CD14-positive monocyte (primary cell): ENCODE results near the gene CDC14B. TPM values are rescaled to one million over a fixed set of nuclear protein-coding genes. Genes with fewer than 3 reads are reported as not detected.
A peak's percentile ranks its signal among the peaks of the same experiment; 100 is the strongest.
"Not testable (repeated sequence)": the region's sequence is repeated elsewhere in the genome, so short reads cannot be mapped to it uniquely, and the experiment has no call there.

Experiments
- DNase-seq, 3 donors: peaks; one replicate each; pipeline ENCODE4 v3.0.0-alpha.2; 2011 to 2022
- H2AFZ ChIP-seq: 2 replicates; pipeline ENCODE4 v1.6.0; 2012; ENCODE audit warnings: mild to moderate bottlenecking, low read depth, low read length, inconsistent platforms; ENCODE audit not compliant: insufficient read depth, poor library complexity, severe bottlenecking
- H3K27ac ChIP-seq, 2 donors: 1 replicate in 1 of 2; 2 replicates in 1 of 2; pipeline ENCODE4 v1.5.1; 2012 to 2013; ENCODE audit warnings: low read length in 2 of 2, control low read depth in 1 of 2, inconsistent platforms in 1 of 2, low read depth in 1 of 2, mild to moderate bottlenecking in 1 of 2
- H3K27me3 ChIP-seq, 2 donors: one replicate each; pipeline versions ENCODE4 v1.6.0 to v1.6.1; 2011 to 2013; ENCODE audit warnings: low read length in 2 of 2; ENCODE audit not compliant: control insufficient read depth in 2 of 2, insufficient read depth in 2 of 2
- H3K36me3 ChIP-seq, 2 donors: replicated peaks in 1 of 2; 1 replicate in 1 of 2; 2 replicates in 1 of 2; pipeline versions ENCODE4 v1.5.1 to v1.6.1; 2012 to 2013; ENCODE audit warnings: low read length in 2 of 2, control low read depth in 1 of 2, inconsistent platforms in 1 of 2, mild to moderate bottlenecking in 1 of 2; ENCODE audit not compliant: insufficient read depth in 2 of 2, control insufficient read depth in 1 of 2
- H3K4me1 ChIP-seq, 2 donors: 1 replicate in 1 of 2; 2 replicates in 1 of 2; pipeline versions ENCODE4 v1.5.1 to v1.6.1; 2012 to 2013; ENCODE audit warnings: low read length in 2 of 2, control low read depth in 1 of 2, inconsistent platforms in 1 of 2, mild to moderate bottlenecking in 1 of 2, moderate library complexity in 1 of 2; ENCODE audit not compliant: insufficient read depth in 2 of 2, control insufficient read depth in 1 of 2
- H3K4me2 ChIP-seq: replicated peaks from 2 replicates; pipeline ENCODE3; 2012; ENCODE audit warnings: low read length, moderate library complexity, mild to moderate bottlenecking; ENCODE audit not compliant: poor library complexity, severe bottlenecking; ENCODE audit errors: extremely low read depth
- H3K4me3 ChIP-seq, 3 experiments: fragments of 200-600 bp in 1 of 3; sonication (generic) in 1 of 3; replicated peaks in 1 of 3; 1 replicate in 2 of 3; 2 replicates in 1 of 3; pipeline ENCODE4 v1.5.1; 2011 to 2013; ENCODE audit warnings: low read length in 3 of 3, mild to moderate bottlenecking in 3 of 3, control low read depth in 2 of 3, low read depth in 2 of 3, inconsistent platforms in 1 of 3, moderate library complexity in 1 of 3
- H3K79me2 ChIP-seq: 2 replicates; pipeline ENCODE4 v1.6.0; 2012; ENCODE audit warnings: mild to moderate bottlenecking, control low read depth, inconsistent platforms, low read length, moderate library complexity; ENCODE audit not compliant: insufficient read depth
- H3K9ac ChIP-seq: 2 replicates; pipeline ENCODE4 v1.6.0; 2017; ENCODE audit warnings: low read length, mild to moderate bottlenecking; ENCODE audit not compliant: insufficient read depth, poor library complexity, severe bottlenecking
- H3K9me3 ChIP-seq, 2 donors: replicated peaks in 1 of 2; 1 replicate in 1 of 2; 2 replicates in 1 of 2; pipeline versions ENCODE4 v1.5.1 to v1.6.1; 2012 to 2013; ENCODE audit warnings: low read length in 2 of 2, control low read depth in 1 of 2; ENCODE audit not compliant: control insufficient read depth in 1 of 2, insufficient read depth in 1 of 2
- H4K20me1 ChIP-seq: 2 replicates; pipeline ENCODE4 v1.6.0; 2012; ENCODE audit warnings: mild to moderate bottlenecking, low read length, control low read depth, moderate library complexity; ENCODE audit not compliant: insufficient read depth
- H3K27ac Mint-ChIP-seq, 7 donors: one replicate each; pipeline ENCODE4 v1.8.0; 2020; ENCODE audit warnings: mild to moderate bottlenecking in 7 of 7, mixed read lengths in 7 of 7, moderate library complexity in 6 of 7, inconsistent platforms in 2 of 7
- H3K27me3 Mint-ChIP-seq, 3 donors: one replicate each; pipeline ENCODE4 v1.8.0; 2021 to 2022; ENCODE audit warnings: low read depth in 3 of 3, mild to moderate bottlenecking in 3 of 3, mixed read lengths in 3 of 3, moderate library complexity in 3 of 3, inconsistent platforms in 1 of 3
- H3K36me3 Mint-ChIP-seq, 2 donors: one replicate each; pipeline ENCODE4 v1.8.0; 2020; ENCODE audit warnings: mixed read lengths in 2 of 2, inconsistent platforms in 1 of 2, mild to moderate bottlenecking in 1 of 2
- H3K4me1 Mint-ChIP-seq: one replicate; pipeline ENCODE4 v1.8.0; 2020; ENCODE audit warnings: mild to moderate bottlenecking, mixed read lengths
- H3K4me3 Mint-ChIP-seq, 2 donors: one replicate each; pipeline ENCODE4 v1.8.0; 2020; ENCODE audit warnings: mild to moderate bottlenecking in 2 of 2, mixed read lengths in 2 of 2, moderate library complexity in 1 of 2
- H3K9me3 Mint-ChIP-seq, 7 donors: one replicate each; pipeline ENCODE4 v1.8.0; 2020 to 2022; ENCODE audit warnings: mixed read lengths in 7 of 7, mild to moderate bottlenecking in 6 of 7, moderate library complexity in 6 of 7, inconsistent platforms in 2 of 7
- WGBS: methylation state at CpG from one replicate; pipeline ENCODE4 v1.1.5; 2013; ENCODE audit warnings: missing lambda C conversion rate; ENCODE audit not compliant: insufficient coverage; 5-methylcytosine and 5-hydroxymethylcytosine counted together
- intact Hi-C, 2 donors: fragments of 100-400 bp; cut with micrococcal nuclease; formaldehyde crosslinking; loops; one replicate each; pipeline versions ENCODE4 v1.15.0 to v1.15.1; 2023
- polyA plus RNA-seq, 3 donors: library from polyadenylated mRNA; depleted of rRNA in 1 of 3; unstranded in 2 of 3; stranded (reverse) in 1 of 3; fragments of 300-500 nt in 2 of 3; fragments of >200 nt in 1 of 3; fragmentation: Illumina TruSeq in 2 of 3; gene quantifications; 1 replicate in 2 of 3; 2 replicates in 1 of 3; pipeline ENCODE4 v1.2.3, GENCODE V29; 2012 to 2021
- TF ChIP-seq, protein P1 (sequence below): fragments of 200-600 bp; IDR thresholded peaks from one replicate; pipeline ENCODE4 v1.8.0; 2022; ENCODE audit warnings: antibody characterized with exemption, mild to moderate bottlenecking

CDC14B gene
- polyA plus RNA-seq, 3 donors: 0.03 to 0.47 (median 0.44) TPM

GRCh38 chr9:96667363-96667728 is 47.7 kb upstream of the CDC14B start:
- Mint-ChIP-seq H3K27ac (no peak overlapping the region), H3K27me3 (peaks cover 2 to 4% (median 3%) of the 10 kb centered on the region in 3 donors), H3K4me1 (no peaks in the 10 kb centered on the region), H3K36me3 (no peaks in the 10 kb centered on the region), H3K9me3 (peaks cover 0 to 13% (median 5%) of the 10 kb centered on the region in 7 donors), H3K4me3 (no peak overlapping the region)
- Histone ChIP-seq H3K4me1 (no peaks in the 10 kb centered on the region), H4K20me1 (no peaks in the 10 kb centered on the region), H3K27me3 (no peaks in the 10 kb centered on the region), H2AFZ (no peak overlapping the region), H3K4me2 (no peak overlapping the region), H3K27ac (no peak overlapping the region), H3K9me3 (peaks cover 0 to 3% of the 10 kb centered on the region in 2 donors), H3K79me2 (no peaks in the 10 kb centered on the region), H3K36me3 (no peaks in the 10 kb centered on the region), H3K4me3 (no peak overlapping the region), H3K9ac (no peak overlapping the region)
- WGBS: no CpG with 5 or more reads among the region's 2 CpGs
- TF ChIP-seq, protein P1, sequence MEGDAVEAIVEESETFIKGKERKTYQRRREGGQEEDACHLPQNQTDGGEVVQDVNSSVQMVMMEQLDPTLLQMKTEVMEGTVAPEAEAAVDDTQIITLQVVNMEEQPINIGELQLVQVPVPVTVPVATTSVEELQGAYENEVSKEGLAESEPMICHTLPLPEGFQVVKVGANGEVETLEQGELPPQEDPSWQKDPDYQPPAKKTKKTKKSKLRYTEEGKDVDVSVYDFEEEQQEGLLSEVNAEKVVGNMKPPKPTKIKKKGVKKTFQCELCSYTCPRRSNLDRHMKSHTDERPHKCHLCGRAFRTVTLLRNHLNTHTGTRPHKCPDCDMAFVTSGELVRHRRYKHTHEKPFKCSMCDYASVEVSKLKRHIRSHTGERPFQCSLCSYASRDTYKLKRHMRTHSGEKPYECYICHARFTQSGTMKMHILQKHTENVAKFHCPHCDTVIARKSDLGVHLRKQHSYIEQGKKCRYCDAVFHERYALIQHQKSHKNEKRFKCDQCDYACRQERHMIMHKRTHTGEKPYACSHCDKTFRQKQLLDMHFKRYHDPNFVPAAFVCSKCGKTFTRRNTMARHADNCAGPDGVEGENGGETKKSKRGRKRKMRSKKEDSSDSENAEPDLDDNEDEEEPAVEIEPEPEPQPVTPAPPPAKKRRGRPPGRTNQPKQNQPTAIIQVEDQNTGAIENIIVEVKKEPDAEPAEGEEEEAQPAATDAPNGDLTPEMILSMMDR: no peak
- no peak for DNase-seq
- intact Hi-C loops: loop anchor here in 1 of 2 donors (5.0 kb wide), 1 partner anchor 340 kb away; no protein-coding TSS in a partner anchor

DNA sequence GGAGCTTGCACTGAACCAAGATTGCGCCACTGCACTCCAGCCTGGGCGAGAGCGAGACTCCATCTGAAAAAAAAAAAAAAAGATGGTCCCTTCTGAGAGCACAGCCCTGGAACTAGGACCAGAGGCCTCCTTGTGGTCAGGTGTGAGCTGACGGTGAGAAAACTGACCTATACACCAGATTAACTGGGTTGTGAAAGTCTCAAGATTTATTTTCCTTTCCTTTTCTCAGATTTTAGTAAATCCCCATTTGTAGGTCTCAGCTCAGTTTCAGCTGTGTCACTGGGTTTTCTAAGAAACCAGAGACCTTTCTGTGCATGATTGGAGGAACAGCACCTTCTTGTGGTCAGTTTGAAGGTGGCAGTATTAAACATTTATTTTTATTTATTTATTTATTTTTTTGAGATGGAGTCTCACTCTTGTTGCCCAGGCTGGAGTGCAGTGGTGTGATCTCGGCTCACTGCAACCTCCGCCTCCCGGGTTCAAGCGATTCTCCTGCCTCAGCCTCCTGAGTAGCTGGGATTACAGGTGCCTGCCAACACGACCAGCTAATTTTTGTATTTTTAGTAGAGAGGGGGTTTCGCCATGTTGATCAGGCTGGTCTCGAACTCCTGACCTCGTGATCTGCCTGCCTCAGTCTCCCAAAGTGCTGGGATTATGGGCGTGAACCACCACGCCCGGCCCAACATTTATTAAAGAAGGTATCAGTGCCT is 47.2 kb upstream of the CDC14B start:
- not testable (repeated sequence) for H3K4me3 Mint-ChIP-seq, H3K36me3 ChIP-seq, H3K27me3 Mint-ChIP-seq, H3K4me2 ChIP-seq, H3K4me1 Mint-ChIP-seq, H4K20me1 ChIP-seq, H3K27me3 ChIP-seq, H3K27ac Mint-ChIP-seq, H3K79me2 ChIP-seq, H3K4me3 ChIP-seq, H3K36me3 Mint-ChIP-seq, H3K27ac ChIP-seq, H3K9ac ChIP-seq, H3K9me3 ChIP-seq, H3K4me1 ChIP-seq, H2AFZ ChIP-seq
- peak in 2 of 3 donors; percentile 45 to 65 for DNase-seq
- whole genome bisulfite sequencing: 92% methylated on average over 4 of the region's 15 CpGs
- intact Hi-C loops: loop anchor here in 1 of 2 donors (5.0 kb wide), 1 partner anchor 340 kb away; no protein-coding TSS in a partner anchor
- TF ChIP-seq, protein P1: peak; percentile 65
- H3K9me3 Mint-ChIP-seq: peaks cover 0 to 13% (median 5%) of the 10 kb centered on the region in 7 donors
